GM12874 (cell line): ENCODE data around the gene BRD3OS.

Experiments used
- TF ChIP-seq, protein P1 (sequence below): IDR thresholded peaks from 2 replicates; pipeline ENCODE4 v1.5.1; 2011; ENCODE audit warnings: low read depth, mild to moderate bottlenecking, control low read depth, low read length, moderate library complexity; ENCODE audit not compliant: insufficient read depth

The BRD3OS gene

DNA sequence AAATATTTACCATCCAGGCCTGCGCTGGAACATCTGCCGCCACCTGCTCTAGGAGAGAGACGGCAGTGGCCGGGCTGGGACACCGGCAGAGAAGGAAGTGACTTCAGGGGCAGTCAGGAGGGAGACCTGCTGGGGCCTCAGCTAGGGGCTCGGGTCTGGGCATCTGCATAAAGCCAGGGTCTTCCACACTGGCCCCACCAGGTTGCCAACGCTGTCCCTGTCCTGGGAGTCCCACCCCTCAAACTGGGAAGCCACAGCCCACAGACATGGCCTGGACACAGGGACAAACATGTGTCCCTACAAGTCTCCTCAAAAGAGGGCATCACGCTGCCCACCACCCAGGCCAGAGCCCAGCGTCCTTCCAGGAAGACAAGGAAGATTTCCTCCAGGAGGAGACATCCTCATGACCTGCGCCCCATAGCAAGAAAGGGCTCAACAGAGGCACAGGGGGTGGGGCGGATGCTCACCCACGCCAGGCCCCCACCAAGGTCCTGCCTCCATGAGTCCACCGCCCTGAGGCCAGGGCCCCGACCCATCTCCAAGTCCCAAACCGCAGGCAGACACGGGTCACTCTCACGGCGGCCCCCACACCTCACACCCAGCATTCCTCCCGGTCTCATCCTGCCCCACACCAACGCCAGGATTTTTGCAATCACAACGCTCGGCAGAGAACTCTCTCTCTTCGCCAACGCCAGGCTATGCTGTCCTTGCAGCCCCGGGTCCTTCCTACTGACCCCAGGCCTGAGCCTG lies 42.1 kb upstream of the BRD3OS start:
- TF ChIP-seq, protein P1, sequence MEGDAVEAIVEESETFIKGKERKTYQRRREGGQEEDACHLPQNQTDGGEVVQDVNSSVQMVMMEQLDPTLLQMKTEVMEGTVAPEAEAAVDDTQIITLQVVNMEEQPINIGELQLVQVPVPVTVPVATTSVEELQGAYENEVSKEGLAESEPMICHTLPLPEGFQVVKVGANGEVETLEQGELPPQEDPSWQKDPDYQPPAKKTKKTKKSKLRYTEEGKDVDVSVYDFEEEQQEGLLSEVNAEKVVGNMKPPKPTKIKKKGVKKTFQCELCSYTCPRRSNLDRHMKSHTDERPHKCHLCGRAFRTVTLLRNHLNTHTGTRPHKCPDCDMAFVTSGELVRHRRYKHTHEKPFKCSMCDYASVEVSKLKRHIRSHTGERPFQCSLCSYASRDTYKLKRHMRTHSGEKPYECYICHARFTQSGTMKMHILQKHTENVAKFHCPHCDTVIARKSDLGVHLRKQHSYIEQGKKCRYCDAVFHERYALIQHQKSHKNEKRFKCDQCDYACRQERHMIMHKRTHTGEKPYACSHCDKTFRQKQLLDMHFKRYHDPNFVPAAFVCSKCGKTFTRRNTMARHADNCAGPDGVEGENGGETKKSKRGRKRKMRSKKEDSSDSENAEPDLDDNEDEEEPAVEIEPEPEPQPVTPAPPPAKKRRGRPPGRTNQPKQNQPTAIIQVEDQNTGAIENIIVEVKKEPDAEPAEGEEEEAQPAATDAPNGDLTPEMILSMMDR, result no peak

DNA sequence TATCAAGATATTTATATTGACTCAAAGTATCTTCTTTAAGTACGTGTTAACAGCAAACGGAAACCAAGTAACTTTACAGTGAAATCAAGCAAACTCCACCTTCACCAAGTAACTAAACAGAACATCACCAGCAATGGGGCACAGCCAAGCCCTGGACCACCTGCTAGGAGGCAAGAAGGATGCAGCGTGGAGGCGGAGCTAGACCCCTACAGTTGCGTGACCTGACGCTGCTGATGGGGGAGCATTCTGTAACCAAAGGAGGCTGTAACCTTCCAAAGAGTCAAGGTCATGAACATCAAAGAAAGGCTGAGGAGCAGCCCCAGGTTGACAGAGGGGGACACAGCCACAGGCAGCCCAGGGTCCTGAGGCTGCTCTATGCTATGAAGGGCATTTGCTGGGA lies 39.2 kb upstream of the BRD3OS start:
- TF ChIP-seq, protein P1, result no peak

DNA sequence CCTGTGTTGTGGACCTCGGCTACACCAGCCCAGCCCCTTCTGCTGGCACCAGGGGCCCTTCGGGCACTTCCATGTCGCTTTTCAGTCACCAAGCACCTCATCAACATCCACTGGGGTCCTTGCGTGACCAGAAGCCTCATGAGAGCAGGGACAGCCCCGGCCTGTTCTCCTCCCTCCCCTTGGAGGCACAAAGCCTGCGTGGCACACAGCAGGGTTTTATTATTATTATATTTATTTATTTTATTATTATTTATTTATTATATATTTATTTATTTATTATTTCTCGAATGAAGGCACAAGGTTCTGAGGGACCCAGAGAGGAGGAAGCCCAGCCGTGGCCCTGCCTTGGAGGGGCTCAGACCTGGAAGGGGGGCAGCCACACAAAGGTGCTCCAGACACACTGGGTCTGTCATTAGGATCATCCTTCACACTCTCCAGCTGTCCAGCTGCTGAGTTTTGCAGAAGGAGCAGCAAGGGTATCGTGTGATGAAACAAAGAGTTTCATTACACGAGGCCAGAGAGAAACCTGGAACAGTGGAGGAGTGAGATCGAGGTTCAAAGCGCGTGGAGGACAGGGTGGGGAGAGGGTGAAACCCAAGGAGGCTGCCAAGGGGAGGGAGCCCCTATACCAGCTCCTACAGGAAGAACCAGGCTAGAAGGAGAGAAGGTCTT lies 38.4 kb upstream of the BRD3OS start:
- TF ChIP-seq, protein P1, result no peak

DNA sequence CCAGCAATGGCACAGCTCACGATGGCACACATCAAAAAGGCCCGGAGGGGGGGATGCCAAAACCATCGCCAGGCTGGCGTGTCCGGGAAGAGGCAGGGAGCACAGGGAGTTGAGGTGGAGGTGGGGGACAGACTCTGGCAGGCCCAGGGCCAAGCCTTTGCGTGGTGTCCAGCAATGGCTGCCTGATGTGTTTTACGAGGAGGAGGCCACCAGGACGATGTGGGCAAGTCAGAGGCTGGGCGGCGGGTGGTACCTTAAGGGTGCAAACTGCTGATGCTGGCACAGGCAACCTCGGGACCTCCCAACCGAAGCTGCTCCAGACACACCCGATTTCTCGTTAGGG lies 37.9 kb upstream of the BRD3OS start:
- TF ChIP-seq, protein P1, result no peak

DNA sequence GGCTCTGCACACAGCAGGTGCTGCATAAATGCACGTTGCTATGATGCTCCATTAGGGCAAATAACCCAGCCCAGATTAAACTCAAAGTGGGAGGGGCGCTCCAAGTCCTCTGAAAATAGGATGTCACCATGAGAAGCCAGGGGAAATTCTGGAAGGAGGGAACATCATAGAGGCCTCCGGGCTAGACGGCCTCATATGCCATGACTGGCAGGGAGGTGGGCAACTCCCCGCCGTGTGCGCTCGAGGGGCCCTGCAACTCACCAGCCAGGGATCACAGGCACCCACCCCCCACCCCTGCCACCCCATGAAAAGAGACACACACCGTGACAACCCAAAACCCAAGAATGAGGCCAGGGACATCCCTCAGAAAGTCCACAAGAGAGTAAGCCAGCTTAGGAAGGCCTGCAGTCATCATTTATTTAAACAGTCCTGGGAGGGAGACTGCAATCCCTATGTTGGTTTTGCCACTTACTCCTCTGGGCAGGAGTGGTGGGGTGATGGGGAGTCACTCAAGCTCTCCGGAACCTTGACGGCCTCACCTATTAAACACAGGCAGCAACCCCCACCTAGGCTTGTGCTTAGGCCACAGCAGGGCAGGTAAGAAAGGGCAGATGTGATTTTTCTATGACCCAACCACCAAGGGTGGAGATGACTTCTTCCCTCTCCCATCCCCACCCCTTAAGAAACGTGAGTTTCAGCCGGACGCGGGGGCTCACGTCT lies 37.2 kb upstream of the BRD3OS start:
- TF ChIP-seq, protein P1, result no peak

DNA sequence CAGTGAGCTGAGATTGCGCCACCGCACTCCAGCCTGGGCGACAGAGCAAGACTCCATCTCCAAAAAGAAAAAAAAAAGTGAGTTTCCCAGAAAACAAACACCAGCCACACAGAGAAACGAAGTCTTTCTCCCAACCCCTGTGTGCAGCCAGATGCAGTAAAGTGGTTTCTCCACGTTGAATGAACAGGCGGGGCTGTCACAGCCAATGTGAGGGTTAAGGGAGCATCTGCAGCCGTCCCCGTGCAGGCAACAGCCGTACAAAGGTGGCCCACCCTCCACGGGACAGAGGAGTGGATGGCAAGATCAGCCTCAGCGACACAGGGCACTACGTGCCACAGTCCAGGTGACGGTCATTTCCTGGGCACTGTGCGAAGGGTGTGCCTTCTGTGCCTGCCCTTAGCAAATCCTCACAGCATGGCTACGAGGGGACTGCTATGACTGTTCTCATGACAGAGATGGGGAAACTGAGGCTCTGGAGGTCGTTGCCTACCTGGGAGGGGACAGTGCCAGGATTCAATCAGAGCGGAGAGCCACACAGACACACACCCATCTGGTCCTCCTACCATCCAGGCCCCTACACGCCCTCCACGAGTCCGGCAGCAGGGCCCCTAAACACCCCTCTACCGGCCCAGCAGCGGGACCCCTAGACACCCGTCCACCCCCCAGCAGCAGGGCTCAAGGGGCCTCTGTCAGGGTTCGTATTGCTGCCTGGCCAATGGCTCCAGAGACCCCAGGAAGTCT lies 35.5 kb upstream of the BRD3OS start:
- TF ChIP-seq, protein P1, result no peak
